Ureter (tissue), 1 donor: ENCODE data around the gene PPP2R5E. TPM values are rescaled to one million over a fixed set of nuclear protein-coding genes. Genes with fewer than 3 reads are reported as not detected.
"Not testable (repeated sequence)": the region's sequence is repeated elsewhere in the genome, so short reads cannot be mapped to it uniquely, and the experiment has no call there.

Experiments
- DNase-seq: peaks from one replicate; pipeline ENCODE4 v3.0.0-alpha.2; 2020; ENCODE audit warnings: low spot score
- total RNA-seq: library from RNA; stranded (reverse); gene quantifications from one replicate; pipeline ENCODE4 v1.2.4, GENCODE V29; 2023
- donor health status: DM: yes; HTN: yes; CAD: no.

PPP2R5E gene
- total RNA-seq, 1 donor from 2014 or later: 46.2 TPM

DNA sequence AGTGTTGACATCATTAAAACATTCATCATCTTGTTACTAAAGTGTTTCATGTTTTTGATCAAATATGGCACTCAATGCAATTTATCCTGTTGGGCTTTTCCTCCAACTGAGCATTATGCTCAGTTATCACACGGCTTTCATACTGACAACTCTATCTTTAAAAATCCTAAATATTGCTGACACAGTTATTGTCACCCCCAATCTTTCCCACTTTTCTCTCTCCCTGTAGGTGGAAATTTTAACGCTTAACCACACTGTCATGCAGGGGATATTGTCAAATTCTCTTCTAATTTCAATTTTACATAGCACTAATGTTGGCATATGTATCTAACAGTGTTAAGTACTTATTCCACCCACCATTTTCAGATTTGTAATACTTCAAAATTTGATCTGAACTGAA, 164.7 kb downstream of the PPP2R5E start:
- no peak for DNase-seq

DNA sequence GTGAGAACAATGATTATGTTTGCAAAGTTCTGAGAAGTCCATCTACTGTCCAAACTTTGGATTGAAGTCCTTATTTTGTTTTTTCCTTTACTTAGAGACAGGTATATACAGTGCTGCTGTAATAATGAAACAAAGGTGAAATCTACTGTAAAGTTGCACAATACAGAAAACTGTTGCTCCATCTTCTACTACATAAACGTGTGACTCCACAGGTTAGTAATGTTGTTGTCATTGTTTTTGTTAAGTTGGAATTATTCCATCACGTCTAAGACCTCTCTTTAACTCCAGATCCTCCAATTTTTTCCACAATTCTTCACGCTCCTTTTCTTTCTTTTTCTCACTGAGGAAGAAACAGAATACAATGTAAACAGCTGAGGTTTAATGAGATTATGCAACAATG, 167.4 kb downstream of the PPP2R5E start:
- DNase-seq: no peak

DNA sequence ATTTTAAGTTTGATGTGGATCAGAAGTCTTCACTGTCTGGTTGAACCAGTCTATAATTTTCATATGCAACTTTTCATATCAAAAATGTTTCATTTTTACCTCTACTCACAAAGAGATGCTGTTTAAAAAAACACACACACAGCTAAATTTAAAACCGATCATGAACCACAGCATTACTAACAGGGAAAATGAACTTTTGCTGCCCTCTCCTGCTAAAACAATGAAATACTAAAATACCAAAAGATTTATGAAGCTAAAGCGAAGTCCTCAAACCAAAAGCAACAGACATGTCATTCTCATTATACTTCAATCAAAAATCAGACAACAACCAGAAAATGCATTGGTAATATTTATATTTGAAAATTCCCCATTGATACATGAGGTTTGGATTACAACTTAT, 171.6 kb downstream of the PPP2R5E start:
- not testable (repeated sequence) for DNase-seq

DNA sequence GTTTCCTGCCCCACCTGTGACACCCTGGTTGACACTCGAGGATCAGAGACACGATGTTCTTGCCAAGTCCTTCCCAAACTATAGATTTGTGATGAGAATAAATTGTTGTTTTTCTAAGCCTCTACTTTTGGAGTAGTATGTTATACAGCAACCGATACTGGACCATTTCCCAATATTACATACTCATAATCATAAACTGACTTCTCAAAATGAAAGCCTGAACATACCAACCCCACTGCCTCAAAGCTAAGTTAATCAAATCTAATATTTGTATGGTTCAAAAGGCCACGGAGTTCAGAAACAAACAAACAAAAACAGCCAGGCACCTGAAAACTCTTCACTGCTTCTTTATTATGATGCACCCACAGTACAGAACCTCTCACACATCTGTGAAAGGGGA, 172.1 kb downstream of the PPP2R5E start:
- no peak for DNase-seq

DNA sequence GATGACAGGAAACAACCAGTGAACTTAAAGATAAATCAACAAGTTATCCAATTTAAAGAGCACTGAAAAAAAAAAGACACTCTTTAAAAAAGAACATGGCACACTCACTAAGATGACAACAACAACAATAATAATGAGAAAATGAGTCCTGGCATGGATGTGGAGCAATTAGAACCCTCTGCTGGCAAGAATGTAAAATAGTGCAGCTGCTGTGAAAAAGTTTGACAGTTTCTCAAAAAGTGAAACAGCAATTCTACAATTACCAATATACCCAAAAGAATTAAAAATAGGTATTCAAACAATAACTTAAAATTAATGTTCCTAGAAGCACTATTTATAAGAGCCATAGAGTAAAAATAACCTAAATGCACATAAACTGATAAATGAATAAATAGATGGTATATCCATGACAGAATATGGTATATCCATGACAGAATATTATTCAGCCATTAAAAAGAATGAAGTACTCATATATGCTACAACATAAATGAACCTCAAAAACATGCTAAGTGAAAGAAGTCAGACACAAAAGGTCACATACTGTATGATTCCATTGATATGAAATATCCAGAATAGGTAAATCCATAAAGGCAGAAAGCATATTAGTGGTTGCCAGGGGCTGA, 175.3 kb downstream of the PPP2R5E start:
- DNase-seq: no peak

DNA sequence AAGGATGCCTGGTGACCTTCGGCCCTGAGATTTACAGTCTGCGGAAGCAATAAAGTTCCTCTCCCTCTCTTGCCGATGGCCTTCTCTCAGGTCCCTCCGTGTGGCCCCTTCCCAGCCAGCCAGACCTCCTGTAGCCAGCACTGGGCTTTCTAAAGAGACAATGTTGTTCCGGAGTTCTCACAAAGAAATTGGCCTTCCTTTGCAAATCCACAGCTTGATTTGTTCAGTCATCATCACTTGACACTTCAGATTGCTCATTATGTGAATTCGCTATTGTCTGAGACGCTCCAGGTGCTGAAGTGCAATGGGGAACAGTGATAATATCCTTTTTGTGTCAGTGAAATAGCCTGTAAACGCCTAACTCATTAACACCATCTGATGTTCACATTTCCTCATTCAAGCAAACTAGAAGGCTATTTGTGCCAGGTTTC, 180.8 kb downstream of the PPP2R5E start:
- DNase-seq: no peak

DNA sequence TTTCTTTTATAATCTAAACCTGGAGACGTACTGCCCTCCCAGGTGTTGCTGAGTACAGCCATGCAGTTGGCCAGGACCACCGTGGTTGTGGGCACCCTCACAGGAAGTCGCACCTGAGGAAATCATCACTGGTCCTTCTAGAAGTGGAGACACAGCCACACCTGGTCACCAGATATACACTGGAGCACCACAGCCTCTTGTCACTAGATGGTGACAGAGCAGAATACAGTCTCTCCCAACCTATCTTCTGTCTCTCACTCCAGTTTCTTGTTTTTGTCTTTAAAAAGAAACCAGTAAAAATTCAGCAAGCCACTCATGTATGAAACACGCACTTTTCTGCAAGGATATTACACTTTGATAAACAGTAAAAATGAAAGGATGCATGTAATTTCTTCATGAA, 181.4 kb downstream of the PPP2R5E start:
- DNase-seq: no peak

DNA sequence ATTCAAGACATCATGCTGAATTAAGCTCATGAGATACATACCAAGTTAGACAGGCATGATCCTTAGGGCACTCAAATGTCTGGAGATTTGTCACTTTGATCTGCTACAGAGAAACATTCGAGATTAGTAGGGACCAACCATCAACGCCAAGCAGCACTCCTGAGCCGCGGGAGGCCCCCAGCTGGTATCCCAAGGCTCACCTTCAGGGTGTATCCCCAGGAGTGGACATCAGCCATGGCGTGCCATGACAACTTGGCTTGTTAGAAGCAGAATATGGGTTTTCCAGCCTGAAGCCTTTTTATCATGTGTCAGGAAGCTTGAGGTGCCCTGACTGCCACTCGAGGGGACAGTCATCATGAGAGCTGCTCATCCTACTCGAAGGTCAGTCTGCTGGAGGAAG, 185.3 kb downstream of the PPP2R5E start:
- no peak for DNase-seq

DNA sequence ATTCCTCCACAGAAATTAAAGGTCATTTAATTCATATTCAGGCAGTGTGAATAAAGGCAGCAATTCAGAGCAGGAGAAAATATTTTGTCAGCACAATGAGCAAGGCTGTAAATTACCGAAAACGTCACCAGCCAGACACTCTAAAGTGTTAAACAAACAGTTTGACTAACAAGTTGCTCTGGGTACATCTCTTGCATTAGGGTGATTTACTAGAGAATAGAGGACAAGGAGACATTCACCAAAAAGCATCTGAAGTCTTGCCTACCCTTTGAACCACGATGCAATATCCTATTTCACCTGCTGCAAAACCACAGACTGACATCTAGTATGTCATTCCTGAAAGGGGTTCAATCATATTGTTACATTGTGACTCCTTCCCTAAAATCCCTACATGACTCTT, 197.4 kb downstream of the PPP2R5E start:
- DNase-seq: no peak

DNA sequence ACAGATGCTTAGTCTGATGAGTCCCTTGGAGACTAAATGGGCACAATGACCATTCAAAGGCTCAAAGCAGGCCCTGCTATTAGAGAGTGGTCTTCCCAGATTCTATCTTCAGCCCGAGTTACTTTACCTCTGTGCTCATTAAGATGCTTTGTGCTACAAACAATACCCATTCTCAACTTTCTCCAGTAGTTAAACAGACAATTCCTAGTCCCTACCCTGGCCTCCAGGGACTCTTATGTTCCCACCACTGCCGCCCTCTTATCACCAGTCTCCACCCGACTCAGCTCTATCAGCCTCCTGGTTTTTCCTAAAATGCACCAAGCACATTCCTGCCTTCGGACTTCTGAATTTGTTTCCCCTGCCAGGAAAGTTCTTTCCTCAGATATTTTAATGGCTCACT, 198.8 kb downstream of the PPP2R5E start:
- no peak for DNase-seq

DNA sequence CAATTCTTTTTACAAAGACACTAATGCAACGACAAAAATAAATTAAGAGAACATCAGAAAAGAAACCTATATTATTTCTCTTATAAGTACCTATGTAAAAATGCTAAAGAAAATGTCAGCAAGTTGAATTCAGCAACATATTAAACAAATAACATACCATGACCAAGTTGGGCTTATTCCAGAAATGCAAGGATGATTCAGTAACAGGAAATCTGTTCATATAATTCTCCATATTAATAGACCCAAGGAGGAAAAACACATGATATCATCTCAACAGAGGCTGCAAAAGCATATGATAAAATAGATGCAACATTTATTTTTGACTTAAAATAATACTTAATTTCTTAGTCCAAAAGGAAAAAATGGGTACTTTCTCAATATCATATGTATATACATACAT, 199.3 kb downstream of the PPP2R5E start:
- DNase-seq: no peak

DNA sequence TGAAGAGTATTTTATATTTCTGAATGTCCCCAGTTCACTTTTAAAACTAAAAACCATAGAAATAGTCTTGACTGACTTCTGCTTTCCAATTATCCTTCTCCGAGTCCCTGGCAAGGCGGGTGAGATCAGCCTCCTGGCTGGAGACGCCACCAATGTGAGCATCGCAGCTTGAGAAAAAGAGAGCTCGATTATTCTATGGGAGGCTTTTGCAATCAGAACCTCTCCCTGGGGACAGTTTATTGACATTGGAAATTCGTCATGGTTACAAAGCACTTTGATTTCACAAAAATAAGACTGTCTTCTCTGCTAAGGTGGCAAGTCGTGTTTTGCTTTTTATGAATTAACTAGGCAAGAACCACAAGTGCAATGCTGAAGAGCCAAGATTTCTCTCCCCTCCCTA, 200.8 kb downstream of the PPP2R5E start:
- no peak for DNase-seq

DNA sequence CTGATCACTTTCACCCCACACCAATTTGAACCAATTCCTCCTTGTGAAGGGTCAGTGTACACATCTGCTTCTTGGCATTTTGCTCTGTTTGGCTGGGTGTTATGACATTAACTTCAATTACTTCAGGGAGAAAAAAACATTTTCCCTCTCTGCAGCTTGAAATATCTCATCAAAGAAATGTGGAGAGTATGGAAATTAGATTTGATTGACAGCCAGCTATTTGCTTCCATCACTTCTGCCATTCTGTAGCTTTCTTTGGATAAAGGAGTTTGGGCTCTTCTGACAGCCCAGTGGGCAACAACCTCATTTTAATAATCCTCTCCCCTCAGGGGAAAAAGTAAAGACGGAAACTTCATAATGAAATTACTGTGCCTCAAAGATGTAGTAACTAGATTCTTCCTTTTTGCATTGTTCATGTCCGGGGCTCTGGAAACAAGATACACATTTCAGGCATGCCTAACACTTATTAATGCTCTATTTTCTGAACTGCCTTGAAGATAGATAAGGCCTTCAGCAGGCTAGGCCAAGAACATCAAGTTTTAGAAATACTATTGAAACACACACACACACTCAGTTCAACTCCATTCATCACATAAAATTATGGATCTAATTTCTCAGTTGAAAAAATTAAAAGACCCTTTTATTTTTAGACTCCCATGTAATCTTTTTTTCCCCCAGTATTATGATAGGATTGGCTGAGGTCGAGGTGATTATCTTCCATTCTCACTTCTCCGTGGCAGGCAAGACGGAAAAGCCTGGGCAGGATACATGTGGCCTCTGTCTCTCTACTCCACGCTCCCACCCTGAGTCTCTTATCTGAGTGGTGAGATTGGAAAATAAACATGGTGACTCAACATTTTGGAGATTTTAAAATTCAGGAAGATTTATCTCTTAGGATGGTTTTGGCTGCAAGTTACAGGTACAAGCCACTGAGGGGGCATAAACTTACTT, 214.1 kb downstream of the PPP2R5E start:
- no peak for DNase-seq

DNA sequence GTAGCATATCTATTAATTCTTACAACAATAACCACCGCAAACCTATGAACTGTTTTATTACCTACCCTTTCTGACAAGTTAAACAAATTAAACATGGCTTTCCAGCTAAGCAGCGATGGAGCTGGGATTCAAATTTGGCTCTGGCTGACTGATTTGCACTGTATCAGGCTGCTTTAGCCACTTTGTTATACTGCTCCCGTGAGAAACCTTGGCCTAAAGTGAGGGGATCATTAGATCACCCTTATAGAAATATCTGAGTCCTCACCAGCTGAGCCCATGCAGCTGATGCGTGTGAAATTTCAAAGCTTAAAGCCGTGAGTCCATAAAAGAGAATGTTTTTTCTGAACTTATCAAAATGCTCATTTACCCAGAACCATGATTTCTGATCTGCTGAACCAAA, 216.3 kb downstream of the PPP2R5E start:
- no peak for DNase-seq

DNA sequence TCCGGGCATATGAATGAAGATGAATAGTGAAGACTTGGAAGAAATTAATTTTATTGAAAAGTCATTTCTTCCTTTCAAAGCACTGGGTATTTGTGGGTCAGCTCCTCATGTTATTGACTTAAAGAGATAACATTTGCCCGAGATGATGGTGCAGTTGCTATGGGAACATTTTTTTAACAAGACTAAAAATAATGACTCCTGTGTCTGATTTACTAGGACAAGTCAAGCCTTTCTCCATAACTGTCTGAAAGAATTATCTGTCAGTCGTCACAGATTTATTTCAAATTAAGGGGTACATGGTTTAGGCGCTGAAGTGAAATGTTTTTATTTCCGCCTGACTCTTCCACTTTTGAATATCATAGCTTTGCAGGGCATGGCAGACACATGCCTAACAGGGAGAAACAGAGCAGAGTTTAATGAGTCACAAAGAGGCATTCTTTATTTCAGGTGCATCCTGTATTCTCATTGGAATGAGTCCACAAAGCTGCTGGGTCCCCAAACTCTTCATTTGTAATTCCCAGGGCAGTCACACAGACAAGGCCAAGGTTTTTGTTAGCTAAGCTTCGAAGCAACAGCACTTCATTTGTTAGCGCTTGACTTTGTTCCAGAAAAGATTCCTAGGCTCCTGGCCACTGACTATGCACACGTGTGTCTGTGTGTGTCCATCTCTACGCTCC, 220.1 kb downstream of the PPP2R5E start:
- no peak for DNase-seq

DNA sequence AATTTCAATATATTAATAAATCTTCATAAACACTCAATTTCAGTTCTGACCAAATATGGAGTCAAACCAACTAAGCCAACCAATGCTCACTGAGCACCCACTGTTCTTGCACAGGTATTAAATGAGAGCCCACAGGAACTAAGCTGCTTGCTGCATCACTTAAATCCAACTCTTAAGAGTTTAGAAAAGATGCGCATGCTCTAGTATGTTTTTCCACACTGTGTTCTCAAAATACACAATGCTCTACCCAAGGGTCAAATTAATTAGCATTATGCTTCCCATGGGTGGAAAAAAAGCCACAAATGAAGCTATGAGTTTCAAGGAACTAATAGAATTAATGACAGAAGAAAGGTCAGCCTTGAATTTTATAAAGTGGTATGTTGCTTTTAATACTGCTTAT, 220.7 kb downstream of the PPP2R5E start:
- DNase-seq: no peak

Other genes with a start within 250 kb of the PPP2R5E start
- gene GPHB5, start 224.4 kb downstream of the PPP2R5E start, total RNA-seq: not detected
- gene WDR89, start 98.5 kb upstream of the PPP2R5E start, total RNA-seq: 19.3 TPM
- gene SGPP1, start 184.7 kb upstream of the PPP2R5E start, total RNA-seq: 14.5 TPM